GM12878 (cell line): ENCODE measurements around the gene SDS. TPM values are rescaled to one million over a fixed set of nuclear protein-coding genes. Genes with fewer than 3 reads are reported as not detected.

Experiments used
- ATAC-seq: fragments of 200-7000 bp; cut with Tn5 transposase; 3 replicates; pipeline ENCODE4 v1.9.1; 2020; ENCODE audit warnings: mild to moderate bottlenecking, moderate library complexity
- BruUV-seq: library from RNA; stranded (reverse); fragments of 400-500 nt; replicated peaks from 2 replicates; lab custom pipeline; 2021; lab: Mats Ljungman, UMichigan
- CTCF ChIA-PET: fragments of 300-600 bp; sonication (Branson Sonifier 250); formaldehyde crosslinking; extraction: SDS; loops from one replicate; lab custom pipeline; 2021; ENCODE audit warnings: inconsistent platforms; lab: Yijun Ruan, JAX
- POLR2A ChIA-PET: fragments of 350-600 bp; formaldehyde crosslinking; extraction: SDS; loops from one replicate; lab custom pipeline; 2021; ENCODE audit warnings: inconsistent platforms; lab: Charles Lee
- RAD21 ChIA-PET: fragments of 300-600 bp; sonication (Branson Sonifier 250); formaldehyde crosslinking; loops from one replicate; lab custom pipeline; 2023; ENCODE audit warnings: antibody characterized with exemption; ENCODE audit not compliant: unreplicated experiment; lab: Charles Lee
- SMC1A ChIA-PET: fragments of 300-600 bp; sonication (Branson Sonifier 250); formaldehyde crosslinking; loops from one replicate; lab custom pipeline; 2023; ENCODE audit not compliant: unreplicated experiment, uncharacterized antibody; lab: Charles Lee
- DNase-seq: peaks from one replicate; pipeline ENCODE4 v3.0.0-alpha.2; 2011; ENCODE audit warnings: low read depth, low spot score
- FAIRE-seq: peaks from 3 replicates; lab custom pipeline; 2011; peaks lifted over from hg19 to GRCh38; lab: Jason Lieb, UNC
- H2AFZ ChIP-seq: 2 replicates; pipeline ENCODE4 v1.6.0; 2011; ENCODE audit warnings: low read depth, low read length, control low read depth; ENCODE audit not compliant: control insufficient read depth
- H3K27ac ChIP-seq: 2 replicates; pipeline ENCODE4 v1.5.1; 2011; ENCODE audit warnings: control low read depth; ENCODE audit not compliant: control insufficient read depth, insufficient read depth
- H3K27me3 ChIP-seq, 2 experiments: replicated peaks in 1 of 2; 2 replicates each; pipeline versions ENCODE4 v1.6.0 to v1.6.1; 2011; ENCODE audit warnings: low read length in 1 of 2; ENCODE audit not compliant: control insufficient read depth in 2 of 2, insufficient read depth in 2 of 2
- H3K36me3 ChIP-seq, 2 experiments: 2 replicates each; pipeline ENCODE4 v1.5.1; 2011; ENCODE audit warnings: low read length in 1 of 2; ENCODE audit not compliant: control insufficient read depth in 2 of 2, insufficient read depth in 2 of 2
- H3K4me1 ChIP-seq: 2 replicates; pipeline ENCODE4 v1.6.1; 2011; ENCODE audit warnings: mild to moderate bottlenecking, low read length, moderate library complexity, mixed read lengths; ENCODE audit not compliant: control insufficient read depth, insufficient read depth
- H3K4me2 ChIP-seq: 2 replicates; pipeline ENCODE4 v1.6.0; 2011; ENCODE audit warnings: control low read depth; ENCODE audit not compliant: control insufficient read depth, insufficient read depth
- H3K4me3 ChIP-seq: fragments of 200-600 bp; sonication (generic); 2 replicates; pipeline ENCODE4 v1.5.1; 2016
- H3K79me2 ChIP-seq: 2 replicates; pipeline ENCODE4 v1.6.0; 2011; ENCODE audit warnings: low read length; ENCODE audit not compliant: control insufficient read depth, insufficient read depth
- H3K9ac ChIP-seq: 2 replicates; pipeline ENCODE4 v1.8.0; 2011; ENCODE audit warnings: low read length, control low read depth, mixed read lengths; ENCODE audit not compliant: control insufficient read depth, insufficient read depth
- H3K9me3 ChIP-seq: replicated peaks from 3 replicates; pipeline ENCODE4 v1.5.1; 2011; ENCODE audit warnings: mild to moderate bottlenecking, low read length; ENCODE audit not compliant: control insufficient read depth, insufficient read depth
- H4K20me1 ChIP-seq: 2 replicates; pipeline ENCODE4 v1.6.0; 2011; ENCODE audit not compliant: control insufficient read depth, insufficient read depth
- CBFB ChIP-seq: IDR thresholded peaks from 2 replicates; pipeline ENCODE4 v1.6.1; 2016; ENCODE audit warnings: antibody characterized with exemption, low read depth
- NRF1 ChIP-seq: conservative IDR thresholded peaks from 2 replicates; pipeline ENCODE4 v1.6.1; 2011; ENCODE audit warnings: mild to moderate bottlenecking, low read depth, low read length, improper control_type of control experiment
- RAD21 ChIP-seq: IDR thresholded peaks from 2 replicates; pipeline ENCODE4 v1.6.1; 2011; ENCODE audit warnings: mild to moderate bottlenecking, low read depth, low read length, moderate library complexity; ENCODE audit not compliant: insufficient read depth
- SMARCA5 ChIP-seq: fragments of 450-650 bp; IDR thresholded peaks from 2 replicates; pipeline ENCODE4 v1.6.1; 2017; ENCODE audit warnings: mild to moderate bottlenecking
- SMC3 ChIP-seq: IDR thresholded peaks from 2 replicates; pipeline ENCODE4 v1.6.1; 2011; ENCODE audit warnings: low read length, improper control_type of control experiment, borderline replicate concordance
- SP1 ChIP-seq: IDR thresholded peaks from one replicate; pipeline ENCODE4 v1.6.1; 2011; ENCODE audit warnings: low read depth, low read length
- TARDBP ChIP-seq: IDR thresholded peaks from 2 replicates; pipeline ENCODE4 v1.6.1; 2016; ENCODE audit warnings: borderline replicate concordance
- YY1 ChIP-seq: IDR thresholded peaks from 2 replicates; pipeline ENCODE4 v1.6.1; 2011; ENCODE audit warnings: low read depth, mild to moderate bottlenecking, low read length
- ZNF217 ChIP-seq: fragments of 450-650 bp; IDR thresholded peaks from 2 replicates; pipeline ENCODE4 v1.6.1; 2017; ENCODE audit warnings: antibody characterized with exemption, mild to moderate bottlenecking
- WGBS: methylation state at CpG from one replicate; pipeline ENCODE4 v1.1.6; 2016; ENCODE audit warnings: low lambda C conversion rate; ENCODE audit not compliant: insufficient replicate concordance, insufficient coverage; ENCODE audit errors: missing lambda C conversion rate; 5-methylcytosine and 5-hydroxymethylcytosine counted together
- in situ Hi-C: fragments of 300-500 bp; cut with MboI; formaldehyde crosslinking; loops from 9 replicates; pipeline ENCODE4 v1.14.3; 2018; ENCODE audit warnings: mixed read lengths
- intact Hi-C: fragments of 100-400 bp; cut with micrococcal nuclease; formaldehyde crosslinking; loops from one replicate; pipeline ENCODE4 v1.14.2; 2022; ENCODE audit not compliant: unreplicated experiment
- polyA plus RNA-seq, 11 experiments: library from polyadenylated mRNA; depleted of rRNA in 4 of 11; unstranded in 6 of 11; stranded (reverse) in 5 of 11; fragments of >200 nt; fragmentation: Nextera tagmentation in 4 of 11; fragmentation: Illumina TruSeq in 1 of 11; extraction: Ambion mirVana in 4 of 11; extraction: Trizol in 1 of 11; gene quantifications; 1 replicate in 1 of 11; 2 replicates in 10 of 11; pipeline versions ENCODE4 v1.2.1 to v1.2.3, GENCODE V29; 2011 to 2016; ENCODE audit warnings: inconsistent platforms in 2 of 11, missing spikeins in 2 of 11, low read depth in 1 of 11
- total RNA-seq, 4 experiments: library from RNA; depleted of rRNA in 3 of 4; stranded (reverse); fragments of >200 nt in 3 of 4; fragmentation: Illumina TruSeq in 1 of 4; extraction: Trizol in 1 of 4; gene quantifications; 2 replicates each; pipeline versions ENCODE4 v1.2.1 to v1.2.3, GENCODE V29; 2013 to 2021
- TF ChIP-seq, protein P1 (sequence below), 3 experiments: IDR thresholded peaks in 2 of 3; conservative IDR thresholded peaks in 1 of 3; 2 replicates each; pipeline ENCODE4 v1.5.1; 2011; ENCODE audit warnings: low read depth in 3 of 3, low read length in 3 of 3, mild to moderate bottlenecking in 3 of 3, control low read depth in 2 of 3, moderate library complexity in 2 of 3, inconsistent platforms in 1 of 3, mixed read lengths in 1 of 3; ENCODE audit not compliant: control insufficient read depth in 2 of 3, insufficient read depth in 1 of 3; ENCODE audit errors: extremely low read depth in 1 of 3
- TF ChIP-seq, protein P2 (sequence below): fragments of 450-650 bp; IDR thresholded peaks from 2 replicates; pipeline ENCODE4 v1.6.1; 2016; ENCODE audit warnings: mild to moderate bottlenecking

SDS gene
- total and polyA plus RNA-seq, 10 of the 15 experiments (the other 5 are each of a cell fraction or from before 2014, with no cell fraction given) = 0.18 TPM; not detected in 9

DNA sequence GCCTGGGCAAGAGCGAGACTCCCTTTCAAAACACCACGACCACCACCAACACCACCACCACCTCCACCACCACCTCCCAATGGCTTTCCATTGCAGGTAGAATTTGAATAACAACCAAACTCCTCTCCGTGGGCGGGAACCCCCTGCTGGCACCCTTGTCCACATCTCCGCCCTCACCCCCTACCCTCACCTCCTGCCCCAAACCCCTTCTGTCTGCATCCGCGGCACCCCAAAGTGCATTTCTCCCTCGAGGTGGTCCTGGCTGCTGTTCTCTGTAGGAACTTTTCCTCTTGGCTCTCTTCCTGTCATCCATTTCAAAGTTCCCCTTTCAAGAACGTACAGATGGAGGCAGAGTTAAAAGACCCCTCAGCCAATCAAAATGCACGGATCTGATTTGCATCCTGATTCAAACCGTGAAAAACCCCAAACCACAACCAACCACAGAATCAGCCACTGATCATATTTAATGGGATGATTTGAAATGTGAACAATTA lies 22.3 kb upstream of the SDS start (continued):
- TF ChIP-seq CBFB = peak; percentile 82

DNA sequence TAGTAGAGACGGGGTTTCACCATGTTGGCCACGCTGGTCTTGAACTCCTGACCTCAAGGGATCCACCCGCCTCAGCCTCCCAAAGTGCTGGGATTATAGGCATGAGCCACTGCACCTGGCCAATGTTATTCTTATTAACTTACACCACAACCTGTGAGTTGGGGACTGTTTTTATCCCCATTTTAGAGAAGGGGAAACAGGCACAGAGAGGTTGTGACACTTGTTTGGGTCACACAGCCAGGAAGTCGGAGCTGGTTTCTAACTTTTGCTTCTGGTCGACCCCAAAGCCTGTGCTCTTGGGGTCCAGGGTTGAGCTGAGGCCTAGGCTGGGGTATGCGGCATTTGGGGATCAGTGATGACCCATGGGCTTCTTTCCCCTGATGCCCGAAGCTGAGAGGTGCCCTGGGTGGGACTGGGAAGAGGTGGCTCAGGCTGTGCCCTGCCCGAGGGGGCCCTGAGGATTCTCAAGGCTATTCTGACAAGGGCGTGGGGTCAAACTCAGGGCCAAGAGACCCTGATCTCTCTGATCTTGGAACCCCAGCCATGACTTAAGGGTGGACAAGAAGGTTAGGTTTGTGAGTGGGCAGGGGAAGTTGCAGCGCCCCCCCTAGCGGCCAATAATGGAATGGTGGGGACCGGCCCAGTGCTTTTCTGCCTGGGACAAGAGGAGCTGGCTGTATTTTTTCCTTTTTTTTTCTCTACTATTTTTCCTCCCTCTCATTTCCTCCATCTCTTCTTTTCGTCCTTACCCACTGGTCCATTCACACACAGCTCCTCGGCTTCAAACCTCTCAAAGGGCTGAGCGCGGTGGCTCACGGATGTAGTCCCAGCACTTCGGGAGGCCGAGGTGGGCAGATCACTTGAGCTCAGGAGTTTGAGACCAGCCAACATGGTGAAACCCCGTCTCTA lies 21.5 kb upstream of the SDS start:
- Histone ChIP-seq H4K20me1 (no peaks in the 10 kb centered on the region), H3K9ac (no peak overlapping the region), H3K27ac (no peak overlapping the region), H3K4me1 (peaks cover 10% of the 10 kb centered on the region), H3K9me3 (no peaks in the 10 kb centered on the region), H3K4me2 (no peak overlapping the region), H3K4me3 (no peak overlapping the region), H3K79me2 (no peaks in the 10 kb centered on the region), H2AFZ (no peak overlapping the region), H3K36me3 (no peaks in the 10 kb centered on the region), H3K27me3 (no peaks in the 10 kb centered on the region)
- RAD21 ChIA-PET = interaction anchor here (0.6 to 1.4 kb wide), 13 partner anchors 51 to 243 kb away, joined by 3 to 9 read pairs (median 3); no protein-coding TSS in a partner anchor
- CTCF ChIA-PET = interaction anchor here (0.5 to 1.6 kb wide), 35 partner anchors 15 to 377 kb away, joined by 3 to 16 read pairs (median 3); partner anchors contain the start of gene PLBD2
- TF ChIP-seq TARDBP (no peak), SP1 (no peak), ZNF217 (peak; percentile 41; the same call in 1 of the 2 replicates), SMARCA5 (0 out of 2 replicates have a peak, but pooled peaks have one; percentile 38), SMC3 (peak; percentile 58; the same call in 1 of the 2 replicates), RAD21 (peak; percentile 70), YY1 (0 out of 2 replicates have a peak, but pooled peaks have one; percentile 25), NRF1 (no peak)
- TF ChIP-seq, protein P1, sequence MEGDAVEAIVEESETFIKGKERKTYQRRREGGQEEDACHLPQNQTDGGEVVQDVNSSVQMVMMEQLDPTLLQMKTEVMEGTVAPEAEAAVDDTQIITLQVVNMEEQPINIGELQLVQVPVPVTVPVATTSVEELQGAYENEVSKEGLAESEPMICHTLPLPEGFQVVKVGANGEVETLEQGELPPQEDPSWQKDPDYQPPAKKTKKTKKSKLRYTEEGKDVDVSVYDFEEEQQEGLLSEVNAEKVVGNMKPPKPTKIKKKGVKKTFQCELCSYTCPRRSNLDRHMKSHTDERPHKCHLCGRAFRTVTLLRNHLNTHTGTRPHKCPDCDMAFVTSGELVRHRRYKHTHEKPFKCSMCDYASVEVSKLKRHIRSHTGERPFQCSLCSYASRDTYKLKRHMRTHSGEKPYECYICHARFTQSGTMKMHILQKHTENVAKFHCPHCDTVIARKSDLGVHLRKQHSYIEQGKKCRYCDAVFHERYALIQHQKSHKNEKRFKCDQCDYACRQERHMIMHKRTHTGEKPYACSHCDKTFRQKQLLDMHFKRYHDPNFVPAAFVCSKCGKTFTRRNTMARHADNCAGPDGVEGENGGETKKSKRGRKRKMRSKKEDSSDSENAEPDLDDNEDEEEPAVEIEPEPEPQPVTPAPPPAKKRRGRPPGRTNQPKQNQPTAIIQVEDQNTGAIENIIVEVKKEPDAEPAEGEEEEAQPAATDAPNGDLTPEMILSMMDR (IDR thresholded peaks at IDR 0.05 in 2 of 3, conservative IDR thresholded peaks at IDR 0.05 in 1 of 3; ENCODE audit: control insufficient read depth in 2 of 3, extremely low read depth in 1 of 3, insufficient read depth in 1 of 3, low read depth in 3 of 3, low read length in 3 of 3) = peak; percentile 74 to 87 (median 83)
- TF ChIP-seq, protein P2, sequence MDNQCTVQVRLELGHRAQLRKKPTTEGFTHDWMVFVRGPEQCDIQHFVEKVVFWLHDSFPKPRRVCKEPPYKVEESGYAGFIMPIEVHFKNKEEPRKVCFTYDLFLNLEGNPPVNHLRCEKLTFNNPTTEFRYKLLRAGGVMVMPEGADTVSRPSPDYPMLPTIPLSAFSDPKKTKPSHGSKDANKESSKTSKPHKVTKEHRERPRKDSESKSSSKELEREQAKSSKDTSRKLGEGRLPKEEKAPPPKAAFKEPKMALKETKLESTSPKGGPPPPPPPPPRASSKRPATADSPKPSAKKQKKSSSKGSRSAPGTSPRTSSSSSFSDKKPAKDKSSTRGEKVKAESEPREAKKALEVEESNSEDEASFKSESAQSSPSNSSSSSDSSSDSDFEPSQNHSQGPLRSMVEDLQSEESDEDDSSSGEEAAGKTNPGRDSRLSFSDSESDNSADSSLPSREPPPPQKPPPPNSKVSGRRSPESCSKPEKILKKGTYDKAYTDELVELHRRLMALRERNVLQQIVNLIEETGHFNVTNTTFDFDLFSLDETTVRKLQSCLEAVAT = peak; percentile 56; the same call in 1 of the 2 replicates
- ATAC-seq (peak; percentile 61), FAIRE-seq (no peak), DNase-seq (no peak)
- WGBS = 36% methylated on average over 20 of the region's 20 CpGs
- no TSS peak for BruUV-seq
- POLR2A ChIA-PET = interaction anchor here (0.6 to 1.7 kb wide), 3 partner anchors 90 to 1347 kb away, joined by 3 to 6 read pairs (median 3); partner anchors contain the start of gene SLC8B1
- intact Hi-C loops (loop anchor here (5.0 kb wide), 1 partner anchor 238 kb away; the partner anchor contains the start of genes DDX54 and RITA1), in situ Hi-C loops (loop anchor here (5.0 kb wide), 1 partner anchor 228 kb away; no protein-coding TSS in a partner anchor)
- SMC1A ChIA-PET = interaction anchor here (0.5 to 1.8 kb wide), 11 partner anchors 15 to 396 kb away, joined by 3 to 8 read pairs (median 4); no protein-coding TSS in a partner anchor
